Lung (tissue), 12 donors: ENCODE data around the gene ARL3. TPM values are rescaled to one million over a fixed set of nuclear protein-coding genes. Genes with fewer than 3 reads are reported as not detected.

Experiments
- ATAC-seq: fragments of 200-7000 bp; cut with Tn5 transposase; one replicate; pipeline ENCODE4 v1.9.1; 2020; ENCODE audit warnings: moderate number of reproducible peaks; ENCODE audit not compliant: insufficient read depth, low FRiP score
- DNase-seq, 3 donors: peaks; one replicate each; pipeline ENCODE4 v3.0.0-alpha.2; 2013 to 2017
- H3K27ac ChIP-seq, 2 donors: one replicate each; pipeline ENCODE4 v1.5.1; 2013; ENCODE audit warnings: mild to moderate bottlenecking in 2 of 2, moderate library complexity in 2 of 2, control low read depth in 1 of 2, inconsistent platforms in 1 of 2, low read depth in 1 of 2, low read length in 1 of 2
- H3K27me3 ChIP-seq, 3 donors: one replicate each; pipeline ENCODE4 v1.5.1; 2013; ENCODE audit warnings: low read length in 2 of 3; ENCODE audit not compliant: control insufficient read depth in 3 of 3, insufficient read depth in 3 of 3
- H3K36me3 ChIP-seq, 4 donors: one replicate each; pipeline ENCODE4 v1.5.1; 2013; ENCODE audit warnings: low read length in 4 of 4, mild to moderate bottlenecking in 1 of 4, moderate library complexity in 1 of 4; ENCODE audit not compliant: control insufficient read depth in 4 of 4, insufficient read depth in 4 of 4
- H3K4me1 ChIP-seq, 5 donors: one replicate each; pipeline ENCODE4 v1.5.1; 2013; ENCODE audit warnings: low read length in 5 of 5, mild to moderate bottlenecking in 2 of 5, moderate library complexity in 1 of 5; ENCODE audit not compliant: control insufficient read depth in 5 of 5, insufficient read depth in 5 of 5
- H3K4me3 ChIP-seq: one replicate; pipeline ENCODE4 v1.5.1; 2013; ENCODE audit warnings: mild to moderate bottlenecking, control low read depth, moderate library complexity
- H3K9ac ChIP-seq, 2 donors: one replicate each; pipeline ENCODE4 v1.5.1; 2013; ENCODE audit warnings: low read length in 2 of 2, control low read depth in 1 of 2; ENCODE audit not compliant: insufficient read depth in 1 of 2
- H3K9me3 ChIP-seq, 4 donors: one replicate each; pipeline ENCODE4 v1.5.1; 2013; ENCODE audit warnings: low read length in 3 of 4, mild to moderate bottlenecking in 1 of 4, moderate library complexity in 1 of 4; ENCODE audit not compliant: control insufficient read depth in 4 of 4, insufficient read depth in 3 of 4
- WGBS, 2 donors: extraction: QIAGEN DNeasy Blood & Tissue Kit; methylation state at CpG; one replicate each; pipeline ENCODE4 v1.1.7; 2013; 5-methylcytosine and 5-hydroxymethylcytosine counted together
- polyA plus RNA-seq, 2 donors: library from polyadenylated mRNA; stranded (reverse); fragments of 200-250 nt; gene quantifications; one replicate each; pipeline ENCODE4 v1.2.1, GENCODE V29; 2013
- total RNA-seq, 2 donors: library from RNA; depleted of rRNA in 1 of 2; stranded (reverse); fragments of >200 nt in 1 of 2; gene quantifications; one replicate each; pipeline ENCODE4 v1.2.1, GENCODE V29; 2014 to 2021
- TF ChIP-seq, protein P1 (sequence below): IDR thresholded peaks from 2 replicates; pipeline ENCODE4 v1.5.1; 2012; ENCODE audit warnings: mild to moderate bottlenecking; ENCODE audit errors: control extremely low read depth, extremely low read depth
- donor health status: control.
- donor health status: control.
- donor health status: Bipolar disorder and iron deficiency.
- donor health status: healthy.
- donor health status: DM: yes; HTN: yes; CAD: no.

The ARL3 gene
- total and polyA plus RNA-seq, 4 donors = 6.7 to 12.2 (median 9.7) TPM

DNA sequence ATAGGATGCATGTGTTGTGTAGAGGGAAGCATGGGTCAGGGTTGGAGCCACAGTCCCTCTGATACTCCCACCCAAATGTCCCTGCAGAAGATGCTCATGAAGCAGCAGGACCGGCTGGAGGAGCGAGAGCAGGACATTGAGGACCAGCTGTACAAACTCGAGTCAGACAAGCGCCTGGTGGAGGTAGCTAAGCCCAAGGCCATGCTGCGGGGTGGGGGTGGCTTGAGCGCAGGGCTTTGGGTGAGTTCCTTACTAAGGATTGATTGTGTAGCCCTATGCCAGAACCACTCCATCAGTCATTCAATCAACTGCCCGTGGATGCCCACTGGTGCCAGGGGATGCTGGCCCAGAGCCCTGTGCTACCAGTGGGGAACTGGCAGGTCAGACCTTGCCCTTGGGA, 59.6 kb downstream of the ARL3 start:
- TF ChIP-seq, protein P1, sequence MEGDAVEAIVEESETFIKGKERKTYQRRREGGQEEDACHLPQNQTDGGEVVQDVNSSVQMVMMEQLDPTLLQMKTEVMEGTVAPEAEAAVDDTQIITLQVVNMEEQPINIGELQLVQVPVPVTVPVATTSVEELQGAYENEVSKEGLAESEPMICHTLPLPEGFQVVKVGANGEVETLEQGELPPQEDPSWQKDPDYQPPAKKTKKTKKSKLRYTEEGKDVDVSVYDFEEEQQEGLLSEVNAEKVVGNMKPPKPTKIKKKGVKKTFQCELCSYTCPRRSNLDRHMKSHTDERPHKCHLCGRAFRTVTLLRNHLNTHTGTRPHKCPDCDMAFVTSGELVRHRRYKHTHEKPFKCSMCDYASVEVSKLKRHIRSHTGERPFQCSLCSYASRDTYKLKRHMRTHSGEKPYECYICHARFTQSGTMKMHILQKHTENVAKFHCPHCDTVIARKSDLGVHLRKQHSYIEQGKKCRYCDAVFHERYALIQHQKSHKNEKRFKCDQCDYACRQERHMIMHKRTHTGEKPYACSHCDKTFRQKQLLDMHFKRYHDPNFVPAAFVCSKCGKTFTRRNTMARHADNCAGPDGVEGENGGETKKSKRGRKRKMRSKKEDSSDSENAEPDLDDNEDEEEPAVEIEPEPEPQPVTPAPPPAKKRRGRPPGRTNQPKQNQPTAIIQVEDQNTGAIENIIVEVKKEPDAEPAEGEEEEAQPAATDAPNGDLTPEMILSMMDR = no peak
- H3K27ac ChIP-seq = no peak overlapping the region
- peaks cover 0 to 46% (median 17%) of the 10 kb centered on the region in 5 donors for H3K4me1 ChIP-seq
- ATAC-seq = no peak
- no peak overlapping the region for H3K4me3 ChIP-seq
- H3K36me3 ChIP-seq = peaks cover 21 to 55% (median 33%) of the 10 kb centered on the region in 4 donors
- DNase-seq = no peak
- no peak overlapping the region for H3K9ac ChIP-seq
- no peaks in the 10 kb centered on the region for H3K9me3 ChIP-seq
- WGBS, 2 donors = 77 to 88% methylated on average over 7 of the region's 7 CpGs
- no peaks in the 10 kb centered on the region for H3K27me3 ChIP-seq

DNA sequence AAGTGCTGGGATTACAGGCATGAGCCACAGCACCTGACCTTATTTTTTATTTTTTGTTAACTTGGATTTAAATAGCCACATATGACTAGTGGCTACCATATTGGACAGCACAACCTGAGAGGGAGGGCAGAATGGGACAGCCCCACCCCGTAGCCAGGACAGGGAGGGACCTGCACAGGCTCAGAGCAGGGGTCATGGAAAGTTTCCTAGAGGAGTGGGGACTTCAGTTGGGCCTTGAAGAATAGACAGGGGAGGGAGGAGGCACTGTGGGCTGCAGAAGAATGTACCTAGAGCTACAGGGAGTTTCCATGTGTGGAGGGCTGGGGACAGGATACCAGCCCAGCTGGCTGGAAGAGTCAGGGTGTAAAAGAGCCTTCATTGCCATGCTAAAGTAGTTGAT, 61.1 kb downstream of the ARL3 start:
- 76 to 87% methylated on average over 1 of the region's 1 CpG for WGBS, 2 donors
- TF ChIP-seq, protein P1 = no peak
- ATAC-seq (no peak), DNase-seq (no peak)
- Histone ChIP-seq H3K4me1 (peaks cover 7 to 52% (median 24%) of the 10 kb centered on the region in 5 donors), H3K4me3 (no peak overlapping the region), H3K27me3 (no peaks in the 10 kb centered on the region), H3K27ac (peak overlapping the region in 1 of 2 donors; percentile 59), H3K9me3 (no peaks in the 10 kb centered on the region), H3K36me3 (peaks cover 21 to 59% (median 28%) of the 10 kb centered on the region in 4 donors), H3K9ac (no peak overlapping the region)

DNA sequence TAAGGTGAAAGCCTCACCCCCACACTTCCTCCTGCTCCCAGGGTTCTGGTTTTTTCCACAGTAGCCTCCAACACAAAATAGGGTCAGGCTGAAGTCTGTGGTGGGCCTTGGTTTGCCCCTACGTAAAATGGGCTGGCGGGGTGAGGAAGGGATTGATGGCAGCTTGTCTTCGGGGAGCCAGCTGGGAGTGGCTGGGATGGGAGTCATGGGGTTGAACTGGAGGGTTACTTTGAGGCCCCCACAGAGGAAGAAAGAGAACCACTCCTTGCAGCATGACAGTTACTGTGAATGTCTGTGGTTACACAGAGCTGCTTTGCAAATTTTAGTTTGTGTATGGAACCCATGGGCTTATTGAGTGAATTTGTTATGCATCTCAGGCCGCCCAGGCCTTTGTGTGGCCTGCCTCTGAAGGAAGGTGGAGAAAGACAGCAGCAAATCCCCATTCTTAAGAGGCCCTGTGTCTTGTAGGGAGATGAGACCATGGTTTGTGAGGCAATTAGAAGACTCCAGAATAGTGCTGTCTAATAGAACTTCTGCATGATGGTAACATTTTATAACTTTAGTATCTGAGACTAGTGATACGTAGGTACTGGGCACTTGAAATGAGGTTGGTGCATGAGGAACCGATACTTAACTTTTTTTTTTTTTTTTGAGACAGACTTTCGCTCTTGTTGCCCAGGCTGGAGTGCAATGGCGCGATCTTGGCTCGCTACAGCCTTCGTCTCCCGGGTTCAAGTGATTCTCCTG, 61.9 kb downstream of the ARL3 start:
- ATAC-seq (no peak), DNase-seq (no peak)
- WGBS, 2 donors = 62 to 69% methylated on average over 12 of the region's 12 CpGs
- peaks cover 21 to 62% (median 27%) of the 10 kb centered on the region in 4 donors for H3K36me3 ChIP-seq
- H3K9ac ChIP-seq = no peak overlapping the region
- peaks cover 13 to 59% (median 30%) of the 10 kb centered on the region in 5 donors for H3K4me1 ChIP-seq
- no peak overlapping the region for H3K4me3 ChIP-seq
- H3K27ac ChIP-seq = peak overlapping the region in 1 of 2 donors; percentile 71
- TF ChIP-seq, protein P1 = no peak
- H3K9me3 ChIP-seq = no peaks in the 10 kb centered on the region
- no peaks in the 10 kb centered on the region for H3K27me3 ChIP-seq
